Upper lobe of left lung (tissue), 6 donors: ENCODE measurements around the gene SPOCK2. TPM values are rescaled to one million over a fixed set of nuclear protein-coding genes. Genes with fewer than 3 reads are reported as not detected.

Experiments used
- ATAC-seq, 2 donors: fragments of 200-7000 bp; cut with Tn5 transposase; one replicate each; pipeline ENCODE4 v1.9.1; 2022; ENCODE audit warnings: mild to moderate bottlenecking in 2 of 2, moderate library complexity in 2 of 2; ENCODE audit not compliant: low FRiP score in 2 of 2
- DNase-seq, 2 donors: peaks; one replicate each; pipeline ENCODE4 v3.0.0-alpha.2; 2019 to 2020
- H3K27ac ChIP-seq, 4 donors: fragments of 200-600 bp; sonication (generic); one replicate each; pipeline ENCODE4 v1.5.1; 2016 to 2019
- H3K27me3 ChIP-seq, 4 donors: fragments of 200-600 bp; sonication (generic); one replicate each; pipeline ENCODE4 v1.5.1; 2017 to 2019
- H3K36me3 ChIP-seq, 4 donors: fragments of 200-600 bp; sonication (generic); one replicate each; pipeline ENCODE4 v1.5.1; 2016 to 2019
- H3K4me1 ChIP-seq, 4 donors: fragments of 200-600 bp; sonication (generic); one replicate each; pipeline ENCODE4 v1.5.1; 2018 to 2019
- H3K4me3 ChIP-seq, 4 donors: fragments of 200-600 bp; sonication (generic); one replicate each; pipeline ENCODE4 v1.5.1; 2017 to 2019; ENCODE audit warnings: mild to moderate bottlenecking in 2 of 4, moderate library complexity in 1 of 4
- H3K9me3 ChIP-seq, 4 donors: fragments of 200-600 bp; sonication (generic); one replicate each; pipeline ENCODE4 v1.5.1; 2018 to 2019
- EP300 ChIP-seq, 4 donors: sonication (generic); formaldehyde crosslinking; IDR thresholded peaks; one replicate each; pipeline ENCODE4 v1.5.1; 2017; ENCODE audit warnings: antibody characterized with exemption in 4 of 4, control low read depth in 2 of 4
- POLR2A ChIP-seq, 4 donors: fragments of 450-650 bp; IDR thresholded peaks; one replicate each; pipeline ENCODE4 v1.5.1; 2016 to 2017; ENCODE audit warnings: antibody characterized with exemption in 4 of 4, mild to moderate bottlenecking in 2 of 4
- POLR2AphosphoS5 ChIP-seq, 2 donors: sonication (generic); formaldehyde crosslinking; IDR thresholded peaks; one replicate each; pipeline ENCODE4 v1.5.1; 2017; ENCODE audit warnings: antibody characterized with exemption in 2 of 2
- WGBS, 2 donors: methylation state at CpG; one replicate each; pipeline ENCODE4 v1.1.5; 2017 to 2018; 5-methylcytosine and 5-hydroxymethylcytosine counted together
- total RNA-seq, 6 donors: library from RNA; depleted of rRNA in 4 of 6; stranded (reverse); fragments of >200 nt in 4 of 6; gene quantifications; one replicate each; pipeline versions ENCODE4 v1.1.0 to v1.2.1, GENCODE V29; 2016 to 2021
- TF ChIP-seq, protein P1 (sequence below), 6 experiments: fragments of 450-650 bp in 4 of 6; fragments of 200-600 bp in 2 of 6; sonication (generic) in 2 of 6; IDR thresholded peaks; one replicate each; pipeline ENCODE4 v1.5.1; 2016 to 2019; ENCODE audit warnings: antibody characterized with exemption in 6 of 6
- donor health status: DM: no; HTN: no; CAD: no; lungs with moderate emphysema.
- donor health status: DM: no; HTN: yes; CAD: no; lungs with severe emphysema.

The SPOCK2 gene
- total RNA-seq, 6 donors from 2014 or later = 62.9 to 532 (median 159) TPM

DNA sequence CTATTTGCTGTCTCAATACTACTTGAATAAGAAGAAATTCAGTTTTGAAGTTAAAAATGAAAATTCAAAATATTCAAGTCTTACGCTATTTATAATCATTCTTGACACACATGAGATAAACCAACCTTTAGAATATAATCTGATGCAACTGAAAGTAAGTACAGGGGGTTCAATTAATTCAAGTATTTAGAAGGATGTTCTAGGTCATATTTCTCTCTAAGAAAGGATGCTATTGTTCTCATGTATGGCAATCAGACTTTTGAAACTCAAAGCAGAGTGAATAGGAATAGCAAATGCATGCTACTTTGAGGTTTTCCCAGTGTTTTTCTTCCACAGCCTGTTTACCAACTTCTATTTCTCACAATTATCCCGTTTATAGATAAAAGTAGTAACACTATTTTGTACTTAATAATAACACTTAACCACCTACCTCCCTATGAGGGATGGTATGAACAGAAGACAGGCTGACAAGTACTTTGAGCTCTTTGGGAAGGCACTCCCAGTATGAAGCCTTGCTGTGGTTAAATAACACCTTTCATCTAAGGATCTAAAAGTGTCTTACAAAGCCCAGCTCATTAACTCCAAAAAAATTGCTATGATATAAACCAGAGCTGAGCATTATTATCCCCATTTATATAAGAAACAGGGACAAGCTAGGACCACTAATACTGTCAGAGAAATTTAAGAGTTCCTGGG, 18.0 kb upstream of the SPOCK2 start:
- no peak overlapping the region for H3K27ac ChIP-seq
- ATAC-seq (no peak), DNase-seq (no peak)
- TF ChIP-seq, protein P1, sequence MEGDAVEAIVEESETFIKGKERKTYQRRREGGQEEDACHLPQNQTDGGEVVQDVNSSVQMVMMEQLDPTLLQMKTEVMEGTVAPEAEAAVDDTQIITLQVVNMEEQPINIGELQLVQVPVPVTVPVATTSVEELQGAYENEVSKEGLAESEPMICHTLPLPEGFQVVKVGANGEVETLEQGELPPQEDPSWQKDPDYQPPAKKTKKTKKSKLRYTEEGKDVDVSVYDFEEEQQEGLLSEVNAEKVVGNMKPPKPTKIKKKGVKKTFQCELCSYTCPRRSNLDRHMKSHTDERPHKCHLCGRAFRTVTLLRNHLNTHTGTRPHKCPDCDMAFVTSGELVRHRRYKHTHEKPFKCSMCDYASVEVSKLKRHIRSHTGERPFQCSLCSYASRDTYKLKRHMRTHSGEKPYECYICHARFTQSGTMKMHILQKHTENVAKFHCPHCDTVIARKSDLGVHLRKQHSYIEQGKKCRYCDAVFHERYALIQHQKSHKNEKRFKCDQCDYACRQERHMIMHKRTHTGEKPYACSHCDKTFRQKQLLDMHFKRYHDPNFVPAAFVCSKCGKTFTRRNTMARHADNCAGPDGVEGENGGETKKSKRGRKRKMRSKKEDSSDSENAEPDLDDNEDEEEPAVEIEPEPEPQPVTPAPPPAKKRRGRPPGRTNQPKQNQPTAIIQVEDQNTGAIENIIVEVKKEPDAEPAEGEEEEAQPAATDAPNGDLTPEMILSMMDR (IDR thresholded peaks at IDR 0.05) = no peak
- TF ChIP-seq POLR2A (IDR thresholded peaks at IDR 0.05) (no peak), EP300 (IDR thresholded peaks at IDR 0.05) (no peak), POLR2AphosphoS5 (IDR thresholded peaks at IDR 0.05) (no peak)
- H3K27me3 ChIP-seq = no peaks in the 10 kb centered on the region
- H3K4me1 ChIP-seq = peaks cover 0 to 4% (median 0%) of the 10 kb centered on the region in 4 donors
- H3K9me3 ChIP-seq = no peaks in the 10 kb centered on the region
- 89 to 92% methylated on average over 2 of the region's 2 CpGs for WGBS, 2 donors
- no peak overlapping the region for H3K4me3 ChIP-seq
- peaks cover 1 to 20% (median 6%) of the 10 kb centered on the region in 4 donors for H3K36me3 ChIP-seq

DNA sequence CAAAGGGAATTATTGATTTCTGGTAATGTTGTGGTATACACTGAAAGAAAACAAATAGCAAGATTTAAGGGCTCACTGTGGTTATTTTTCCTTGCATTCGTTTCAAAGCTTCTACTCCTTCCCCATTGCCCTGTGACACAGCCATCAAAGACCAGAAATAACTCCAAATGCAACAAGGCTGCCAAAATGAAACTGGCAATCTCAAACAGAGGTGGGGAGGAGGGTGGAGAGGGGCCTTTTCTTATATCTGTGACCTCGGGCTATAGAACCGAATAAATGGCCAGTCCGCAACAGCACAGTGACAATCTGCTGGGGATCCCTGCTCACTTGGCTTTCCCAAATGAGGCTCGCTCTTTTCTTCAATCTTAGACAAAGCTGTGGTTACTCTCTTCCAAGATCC, 17.4 kb upstream of the SPOCK2 start:
- WGBS, 2 donors = 95 to 98% methylated on average over 5 of the region's 5 CpGs
- peaks cover 0 to 4% (median 0%) of the 10 kb centered on the region in 4 donors for H3K4me1 ChIP-seq
- no peaks in the 10 kb centered on the region for H3K9me3 ChIP-seq
- ATAC-seq (no peak), DNase-seq (no peak)
- H3K27me3 ChIP-seq = no peaks in the 10 kb centered on the region
- H3K27ac ChIP-seq = no peak overlapping the region
- H3K4me3 ChIP-seq = no peak overlapping the region
- TF ChIP-seq POLR2AphosphoS5 (IDR thresholded peaks at IDR 0.05) (no peak), POLR2A (IDR thresholded peaks at IDR 0.05) (no peak), EP300 (IDR thresholded peaks at IDR 0.05) (no peak)
- TF ChIP-seq, protein P1 (IDR thresholded peaks at IDR 0.05) = no peak
- peaks cover 4 to 26% (median 8%) of the 10 kb centered on the region in 4 donors for H3K36me3 ChIP-seq

DNA sequence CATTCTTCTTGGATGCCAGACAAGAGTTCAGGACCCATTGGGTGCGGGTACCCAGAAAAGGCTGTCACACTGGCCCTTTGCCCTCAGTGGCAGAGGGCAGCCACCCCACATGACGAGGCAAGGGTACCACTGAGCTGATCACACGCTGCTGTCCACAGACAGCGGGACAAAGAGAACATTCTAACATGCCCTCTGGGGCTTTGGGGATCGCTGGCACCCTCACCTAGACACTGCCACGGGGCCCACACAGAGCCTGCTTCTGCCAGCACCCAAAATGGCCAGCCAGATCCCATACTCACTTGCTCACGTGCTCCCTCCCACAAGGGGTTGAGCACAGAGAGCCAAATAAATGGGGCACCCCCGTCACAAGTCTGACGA, 16.7 kb upstream of the SPOCK2 start:
- no peak overlapping the region for H3K27ac ChIP-seq
- 97 to 99% methylated on average over 6 to 8 of the region's 9 CpGs for WGBS, 2 donors
- H3K4me3 ChIP-seq = no peak overlapping the region
- peaks cover 4 to 26% (median 8%) of the 10 kb centered on the region in 4 donors for H3K36me3 ChIP-seq
- TF ChIP-seq, protein P1 (IDR thresholded peaks at IDR 0.05) = no peak
- no peak for DNase-seq
- H3K4me1 ChIP-seq = peaks cover 0 to 4% (median 0%) of the 10 kb centered on the region in 4 donors
- no peaks in the 10 kb centered on the region for H3K27me3 ChIP-seq
- H3K9me3 ChIP-seq = no peaks in the 10 kb centered on the region
- ATAC-seq = no peak

DNA sequence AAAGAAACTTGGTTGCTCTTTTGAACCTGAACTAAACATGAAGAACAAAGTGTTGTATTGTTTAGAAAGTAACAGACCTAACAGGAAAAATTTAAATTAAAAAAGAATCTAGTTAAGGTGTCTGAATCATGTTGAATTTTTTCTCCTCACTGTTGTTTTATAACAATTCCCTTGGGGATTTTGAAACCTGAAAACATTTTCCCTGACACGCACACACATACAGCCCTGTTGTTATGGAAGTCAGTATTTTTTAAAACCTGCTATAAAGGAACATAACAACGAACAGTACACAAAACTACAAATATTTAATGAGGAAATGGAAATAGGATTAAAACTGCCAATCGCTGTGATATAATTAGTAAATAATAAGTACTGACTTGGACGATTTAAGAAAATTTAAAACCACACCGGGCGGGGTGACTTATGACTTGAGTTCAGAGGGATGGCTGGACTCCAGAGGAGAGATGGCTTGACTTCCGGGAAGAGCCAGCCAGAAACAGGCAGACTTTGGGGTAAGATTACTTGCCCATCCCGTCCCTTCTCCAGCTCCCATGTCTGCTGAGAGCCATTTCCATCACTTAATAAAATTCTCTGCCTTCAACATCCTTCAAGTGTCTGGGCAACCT, 16.2 kb upstream of the SPOCK2 start:
- Histone ChIP-seq H3K27ac (no peak overlapping the region), H3K9me3 (no peaks in the 10 kb centered on the region), H3K27me3 (no peaks in the 10 kb centered on the region), H3K4me1 (peaks cover 0 to 4% (median 0%) of the 10 kb centered on the region in 4 donors), H3K4me3 (no peak overlapping the region), H3K36me3 (peaks cover 4 to 26% (median 8%) of the 10 kb centered on the region in 4 donors)
- DNase-seq (no peak), ATAC-seq (peak in 1 of 2 donors; percentile 38)
- TF ChIP-seq POLR2A (IDR thresholded peaks at IDR 0.05) (no peak), POLR2AphosphoS5 (IDR thresholded peaks at IDR 0.05) (no peak), EP300 (IDR thresholded peaks at IDR 0.05) (no peak)
- TF ChIP-seq, protein P1 (IDR thresholded peaks at IDR 0.05) = no peak
- WGBS, 2 donors = 80 to 88% methylated on average over 8 of the region's 8 CpGs

DNA sequence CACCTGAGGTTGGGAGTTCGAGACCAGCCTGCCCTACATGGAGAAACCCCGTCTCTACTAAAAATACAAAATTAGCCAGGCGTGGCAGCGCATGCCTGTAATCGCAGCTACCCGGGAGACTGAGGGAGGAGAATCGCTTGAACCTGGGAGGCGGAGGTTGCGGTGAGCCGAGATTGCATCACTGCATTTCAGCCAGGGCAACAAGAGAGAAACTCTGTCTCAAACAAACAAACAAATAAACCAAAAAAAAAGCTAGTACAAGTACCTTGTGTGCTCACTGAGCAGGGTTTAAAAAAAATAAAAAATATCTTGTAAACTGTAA, 11.2 kb upstream of the SPOCK2 start:
- TF ChIP-seq, protein P1 (IDR thresholded peaks at IDR 0.05) = no peak
- TF ChIP-seq EP300 (IDR thresholded peaks at IDR 0.05) = no peak
- no peak for TF ChIP-seq POLR2A (IDR thresholded peaks at IDR 0.05)
- no peak for TF ChIP-seq POLR2AphosphoS5 (IDR thresholded peaks at IDR 0.05)
- Histone ChIP-seq H3K36me3 (peaks cover 4 to 42% (median 14%) of the 10 kb centered on the region in 4 donors), H3K27me3 (no peaks in the 10 kb centered on the region), H3K27ac (no peak overlapping the region), H3K4me3 (no peak overlapping the region), H3K9me3 (no peaks in the 10 kb centered on the region), H3K4me1 (peaks cover 0 to 8% (median 0%) of the 10 kb centered on the region in 4 donors)
- 97 to 98% methylated on average over 10 of the region's 10 CpGs for whole genome bisulfite sequencing, 2 donors
- ATAC-seq (no peak), DNase-seq (no peak)
